K562 (cell line): ENCODE results near the gene TCF15. TPM values are rescaled to one million over a fixed set of nuclear protein-coding genes. Genes with fewer than 3 reads are reported as not detected.
A peak's percentile ranks its signal among the peaks of the same experiment; 100 is the strongest.

Experiments used
- BHLHE40 ChIP-seq: IDR thresholded peaks from 2 replicates; pipeline ENCODE4 v1.6.1; 2011; ENCODE audit warnings: low read length, improper control_type of control experiment
- CTCF ChIP-seq, 3 experiments: IDR thresholded peaks in 2 of 3; conservative IDR thresholded peaks in 1 of 3; 2 replicates each; pipeline ENCODE4 v1.5.1; 2011 to 2012; ENCODE audit warnings: low read length in 3 of 3, mild to moderate bottlenecking in 3 of 3, control low read depth in 2 of 3, improper control_type of control experiment in 1 of 3, inconsistent platforms in 1 of 3, low read depth in 1 of 3, mixed read lengths in 1 of 3, moderate library complexity in 1 of 3; ENCODE audit not compliant: insufficient read depth in 2 of 3
- FOXK1 ChIP-seq: sonication (generic); formaldehyde crosslinking; IDR thresholded peaks from 2 replicates; pipeline ENCODE4 v1.8.0; 2022; ENCODE audit warnings: missing genetic modification reagents, mild to moderate bottlenecking, borderline replicate concordance
- FOXP4 ChIP-seq: sonication (generic); formaldehyde crosslinking; IDR thresholded peaks from 2 replicates; pipeline ENCODE4 v1.8.0; 2022; ENCODE audit warnings: mild to moderate bottlenecking, missing genetic modification reagents, borderline replicate concordance
- HSF4 ChIP-seq: fragments of 250-450 bp; sonication (Bioruptor Pico); IDR thresholded peaks from 2 replicates; pipeline ENCODE4 v2.1.2; 2022; ENCODE audit warnings: mild to moderate bottlenecking, moderate library complexity, borderline replicate concordance
- JUND ChIP-seq, 2 experiments: IDR thresholded peaks; 2 replicates in 1 of 2; 3 replicates in 1 of 2; pipeline ENCODE4 v1.6.1; 2011; ENCODE audit warnings: borderline replicate concordance in 2 of 2, low read depth in 2 of 2, low read length in 2 of 2, improper control_type of control experiment in 1 of 2, missing biosample characterization in 1 of 2, missing genetic modification characterization in 1 of 2, missing genetic modification reagents in 1 of 2
- L3MBTL2 ChIP-seq: fragments of 450-650 bp; IDR thresholded peaks from 2 replicates; pipeline ENCODE4 v1.6.1; 2016; ENCODE audit warnings: mild to moderate bottlenecking, moderate library complexity
- LCOR ChIP-seq: sonication (generic); formaldehyde crosslinking; IDR thresholded peaks from 2 replicates; pipeline ENCODE4 v1.8.0; 2022; ENCODE audit warnings: mild to moderate bottlenecking, missing genetic modification reagents
- MECOM ChIP-seq: fragments of 250-450 bp; sonication (Bioruptor Pico); IDR thresholded peaks from 2 replicates; pipeline ENCODE4 v1.8.0; 2022; ENCODE audit warnings: inconsistent platforms
- NFRKB ChIP-seq: fragments of 450-650 bp; IDR thresholded peaks from 2 replicates; pipeline ENCODE4 v1.6.1; 2016; ENCODE audit warnings: low read depth
- SNRNP70 ChIP-seq: fragments of 200-400 bp; formaldehyde crosslinking; optimal IDR thresholded peaks from 2 replicates; pipeline ENCODE3; 2017; ENCODE audit warnings: low read depth, low read length
- SPI1 ChIP-seq: IDR thresholded peaks from 2 replicates; pipeline ENCODE4 v1.6.1; 2011; ENCODE audit warnings: low read depth, low read length, control low read depth, borderline replicate concordance
- TFAP4 ChIP-seq: sonication (generic); formaldehyde crosslinking; IDR thresholded peaks from 2 replicates; pipeline ENCODE4 v1.8.0; 2022; ENCODE audit warnings: missing genetic modification reagents, mild to moderate bottlenecking, moderate library complexity, borderline replicate concordance
- ZNF133 ChIP-seq: fragments of 250-450 bp; sonication (Bioruptor Pico); IDR thresholded peaks from 2 replicates; pipeline ENCODE4 v1.4.0; 2020; ENCODE audit warnings: mild to moderate bottlenecking
- ZNF592 ChIP-seq: fragments of 450-650 bp; IDR thresholded peaks from 2 replicates; pipeline ENCODE4 v1.6.1; 2017; ENCODE audit warnings: antibody characterized with exemption, mild to moderate bottlenecking
- polyA plus RNA-seq, 8 experiments: library from polyadenylated mRNA; depleted of rRNA in 4 of 8; stranded (reverse) in 5 of 8; unstranded in 3 of 8; fragments of >200 nt; fragmentation: Nextera tagmentation in 2 of 8; fragmentation: Illumina TruSeq in 1 of 8; extraction: Ambion mirVana in 2 of 8; extraction: Trizol in 1 of 8; gene quantifications; 2 replicates each; pipeline versions ENCODE4 v1.2.1 to v1.2.3, GENCODE V29; 2011 to 2014; ENCODE audit warnings: inconsistent platforms in 1 of 8, missing spikeins in 1 of 8
- total RNA-seq, 7 experiments: library from RNA; depleted of rRNA in 6 of 7; stranded (reverse); fragments of >200 nt in 6 of 7; fragmentation: Illumina TruSeq in 2 of 7; extraction: Trizol in 2 of 7; gene quantifications; 2 replicates each; pipeline versions ENCODE4 v1.2.1 to v1.2.3, GENCODE V29; 2011 to 2021; ENCODE audit warnings: low replicate concordance in 1 of 7

Gene TCF15
- total and polyA plus RNA-seq, 9 of the 15 experiments (the other 6 are each of a cell fraction or from before 2014, with no cell fraction given) = 0.04 to 5.0 (median 1.2) TPM

- peak; percentile 36; the same call in 1 of the 2 replicates for TF ChIP-seq SPI1
- peak; percentile 84 for TF ChIP-seq ZNF592
- TF ChIP-seq ZNF133 = no peak
- 0 out of 2 replicates have a peak, but pooled peaks have one; percentile 27 for TF ChIP-seq MECOM (CRISPR knock-in tag)
- TF ChIP-seq LCOR (CRISPR knock-in tag) = peak; percentile 52
- peak; percentile 57; the same call in 1 of the 2 replicates for TF ChIP-seq BHLHE40
- TF ChIP-seq NFRKB = 0 out of 2 replicates have a peak, but pooled peaks have one; percentile 19
- no peak for TF ChIP-seq JUND (IDR thresholded peaks at IDR 0.05; ENCODE audit: borderline replicate concordance, low read depth, low read length)
- 0 out of 3 replicates have a peak, but pooled peaks have one; percentile 15 for TF ChIP-seq JUND (tag; IDR thresholded peaks at IDR 0.05; ENCODE audit: borderline replicate concordance, low read depth, low read length)
- TF ChIP-seq FOXP4 (CRISPR knock-in tag) = peak; percentile 50; the same call in 1 of the 2 replicates
- no peak for TF ChIP-seq CTCF (IDR thresholded peaks at IDR 0.05 in 2 of 3, conservative IDR thresholded peaks at IDR 0.05 in 1 of 3; ENCODE audit: insufficient read depth in 2 of 3, low read depth in 1 of 3, low read length in 3 of 3)
- TF ChIP-seq SNRNP70 = no peak
- 0 out of 2 replicates have a peak, but pooled peaks have one; percentile 42 for TF ChIP-seq FOXK1 (CRISPR knock-in tag)
- TF ChIP-seq L3MBTL2 = peak; percentile 87
- TF ChIP-seq TFAP4 = peak; percentile 66; the same call in 1 of the 2 replicates
- TF ChIP-seq HSF4 (CRISPR knock-in tag) = no peak
Observed at GRCh38 chr20:651713-652614, 41.9 kb upstream of the TCF15 start (continued).
